Epithelial cell of prostate (primary cell): ENCODE results near the gene TRABD2B.
"Not testable (repeated sequence)": the region's sequence is repeated elsewhere in the genome, so short reads cannot be mapped to it uniquely, and the experiment has no call there.

Experiments
- DNase-seq: peaks from one replicate; pipeline ENCODE4 v3.0.0-alpha.2; 2011; ENCODE audit warnings: low read depth, low spot score
- H3K27ac ChIP-seq: fragments of 450-650 bp; 2 replicates; pipeline ENCODE4 v1.5.1; 2017; ENCODE audit warnings: mild to moderate bottlenecking

The TRABD2B gene

GRCh38 chr1:47971385-47972160 lies 25.6 kb downstream of the TRABD2B start:
- H3K27ac ChIP-seq, result no peak overlapping the region
- DNase-seq, result no peak

- DNase-seq, result no peak
- no peak overlapping the region for H3K27ac ChIP-seq
Measured at GRCh38 chr1:47970882-47971281, 26.3 kb downstream of the TRABD2B start.

GRCh38 chr1:47969478-47969877 lies 27.7 kb downstream of the TRABD2B start:
- DNase-seq, result no peak
- H3K27ac ChIP-seq, result no peak overlapping the region

- no peak overlapping the region for H3K27ac ChIP-seq
- DNase-seq, result no peak
Measured at GRCh38 chr1:47968556-47968888, 28.7 kb downstream of the TRABD2B start.

GRCh38 chr1:47967864-47968555 lies 29.2 kb downstream of the TRABD2B start:
- no peak for DNase-seq
- no peak overlapping the region for H3K27ac ChIP-seq

- H3K27ac ChIP-seq, result no peak overlapping the region
- DNase-seq, result no peak
Measured at GRCh38 chr1:47965816-47966215, 31.4 kb downstream of the TRABD2B start.

GRCh38 chr1:47964636-47965035 lies 32.5 kb downstream of the TRABD2B start:
- no peak overlapping the region for H3K27ac ChIP-seq
- DNase-seq, result no peak

- DNase-seq, result no peak
- H3K27ac ChIP-seq, result no peak overlapping the region
Measured at GRCh38 chr1:47963568-47964358, 33.4 kb downstream of the TRABD2B start.

GRCh38 chr1:47962750-47963492 lies 34.3 kb downstream of the TRABD2B start:
- H3K27ac ChIP-seq, result no peak overlapping the region
- DNase-seq, result no peak

GRCh38 chr1:47961835-47962234 lies 35.4 kb downstream of the TRABD2B start:
- H3K27ac ChIP-seq, DNase-seq: not testable (repeated sequence)

- H3K27ac ChIP-seq, DNase-seq: not testable (repeated sequence)
Measured at GRCh38 chr1:47956491-47956890, 40.7 kb downstream of the TRABD2B start.

GRCh38 chr1:47953661-47954060 lies 43.5 kb downstream of the TRABD2B start:
- no peak overlapping the region for H3K27ac ChIP-seq
- no peak for DNase-seq

- no peak for DNase-seq
- no peak overlapping the region for H3K27ac ChIP-seq
Measured at GRCh38 chr1:47951545-47952235, 45.5 kb downstream of the TRABD2B start.

GRCh38 chr1:47951026-47951425 lies 46.2 kb downstream of the TRABD2B start:
- DNase-seq, result no peak
- no peak overlapping the region for H3K27ac ChIP-seq

GRCh38 chr1:47950471-47950870 lies 46.7 kb downstream of the TRABD2B start:
- no peak overlapping the region for H3K27ac ChIP-seq
- no peak for DNase-seq

GRCh38 chr1:47948126-47948525 lies 49.1 kb downstream of the TRABD2B start:
- no peak overlapping the region for H3K27ac ChIP-seq
- no peak for DNase-seq

GRCh38 chr1:47947531-47947930 lies 49.7 kb downstream of the TRABD2B start:
- DNase-seq, result no peak
- no peak overlapping the region for H3K27ac ChIP-seq

- no peak overlapping the region for H3K27ac ChIP-seq
- DNase-seq, result no peak
Measured at GRCh38 chr1:47944561-47944960, 52.6 kb downstream of the TRABD2B start.

GRCh38 chr1:47942240-47942629 lies 55.0 kb downstream of the TRABD2B start:
- H3K27ac ChIP-seq, result peak overlapping the region; percentile 62
- DNase-seq, result no peak
